ENCODE data around the gene ARHGEF2. TPM values are rescaled to one million over a fixed set of nuclear protein-coding genes. Genes with fewer than 3 reads are reported as not detected.

The ARHGEF2 gene
- total and polyA plus RNA-seq, 10 of the 15 experiments (the other 5 are each of a cell fraction or from before 2014, with no cell fraction given): 8.1 to 113 (median 69.9) TPM

- TF ChIP-seq RELA (IDR thresholded peaks at IDR 0.05; ENCODE audit: borderline replicate concordance, partially characterized antibody) (peak; percentile 72), RB1 (IDR thresholded peaks at IDR 0.05; ENCODE audit: borderline replicate concordance) (peak; percentile 71; the same call in 1 of the 2 replicates), FOXK2 (IDR thresholded peaks at IDR 0.05) (no peak), ESRRA (IDR thresholded peaks at IDR 0.05; ENCODE audit: low read length) (peak; percentile 18; the same call in 1 of the 2 replicates), SMAD5 (IDR thresholded peaks at IDR 0.05; ENCODE audit: low read depth) (peak; percentile 96), CREM (IDR thresholded peaks at IDR 0.05; ENCODE audit: low read depth) (peak; percentile 95), MYC (IDR thresholded peaks at IDR 0.05; ENCODE audit: insufficient read depth, insufficient read length, insufficient replicate concordance, low read length, severe bottlenecking) (no peak), USF1 (IDR thresholded peaks at IDR 0.05; ENCODE audit: borderline replicate concordance, extremely low read length, insufficient read depth, low read depth, low read length) (no peak), IRF5 (IDR thresholded peaks at IDR 0.05; ENCODE audit: borderline replicate concordance) (no peak), ATF3 (IDR thresholded peaks at IDR 0.05; ENCODE audit: borderline replicate concordance, extremely low read depth, low read depth, low read length) (no peak), JUNB (IDR thresholded peaks at IDR 0.05) (no peak), SREBF1 (IDR thresholded peaks at IDR 0.05; ENCODE audit: low read length) (peak; percentile 64), RAD51 (IDR thresholded peaks at IDR 0.05) (no peak), SUPT20H (IDR thresholded peaks at IDR 0.05; ENCODE audit: borderline replicate concordance, control insufficient read depth, low read depth, low read length) (no peak)
Measured at GRCh38 chr1:155934097-155934935, 44.0 kb downstream of the ARHGEF2 start, which contains the start of gene KHDC4 (continued).

Data from GM12878 (cell line).